Activated naive CD4-positive, alpha-beta T cell treated with anti-CD3 and anti-CD28 coated beads, Interleukin-2, amount 10 ng/mL, durations not matched to agents 7 days and 5 days (primary cell): ENCODE data around the gene PRAMEF14.
"Not testable (repeated sequence)": the region's sequence is repeated elsewhere in the genome, so short reads cannot be mapped to it uniquely, and the experiment has no call there.

Source experiments
- CTCF ChIA-PET: fragments of 350-600 bp; sonication (Branson Sonifier 250); formaldehyde crosslinking; loops from one replicate; lab custom pipeline; 2021; ENCODE audit warnings: antibody characterized with exemption; lab: Charles Lee
- DNase-seq: peaks from one replicate; pipeline ENCODE4 v3.0.0-alpha.2; 2020
- H3K27ac Mint-ChIP-seq: one replicate; pipeline ENCODE4 v1.8.0; 2021; ENCODE audit warnings: mild to moderate bottlenecking, moderate library complexity, mixed read lengths
- H3K27me3 Mint-ChIP-seq: one replicate; pipeline ENCODE4 v1.8.0; 2021; ENCODE audit warnings: mild to moderate bottlenecking, mixed read lengths
- H3K36me3 Mint-ChIP-seq: one replicate; pipeline ENCODE4 v1.8.0; 2021; ENCODE audit warnings: mixed read lengths
- H3K4me1 Mint-ChIP-seq: one replicate; pipeline ENCODE4 v1.8.0; 2021; ENCODE audit warnings: mixed read lengths
- H3K4me3 Mint-ChIP-seq: one replicate; pipeline ENCODE4 v1.8.0; 2021; ENCODE audit warnings: mild to moderate bottlenecking, moderate library complexity, mixed read lengths
- H3K9me3 Mint-ChIP-seq: one replicate; pipeline ENCODE4 v1.8.0; 2021; ENCODE audit warnings: mixed read lengths

The PRAMEF14 gene

DNA sequence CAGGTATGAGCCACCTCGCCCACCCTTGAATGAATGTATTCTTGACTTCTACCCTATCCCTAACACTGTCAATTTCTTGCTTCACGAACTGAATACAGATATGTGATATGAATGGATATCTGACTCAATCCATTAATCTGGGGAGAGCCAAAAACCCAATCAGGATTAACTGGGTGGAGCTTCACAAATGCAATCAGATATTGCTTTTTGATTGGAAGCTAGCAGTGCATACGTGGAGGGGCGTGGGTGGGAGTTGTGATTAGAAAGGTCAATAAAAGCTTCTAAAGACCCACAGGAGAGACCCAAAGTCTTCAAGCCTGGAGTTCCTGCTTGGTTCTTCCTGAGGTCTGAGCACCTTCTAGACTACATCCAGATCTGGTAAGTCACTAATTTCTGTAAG lies 31.7 kb downstream of the PRAMEF14 start, which contains the start of gene PRAMEF15:
Gene PRAMEF15 (plus strand): TSS at position 301 of the 400 bp plus-strand sequence. CDS start 2,827 bp downstream, outside the sequence.
- H3K36me3 Mint-ChIP-seq, CTCF ChIA-PET, H3K9me3 Mint-ChIP-seq, H3K4me3 Mint-ChIP-seq, H3K27ac Mint-ChIP-seq, H3K27me3 Mint-ChIP-seq, DNase-seq, H3K4me1 Mint-ChIP-seq: not testable (repeated sequence)

DNA sequence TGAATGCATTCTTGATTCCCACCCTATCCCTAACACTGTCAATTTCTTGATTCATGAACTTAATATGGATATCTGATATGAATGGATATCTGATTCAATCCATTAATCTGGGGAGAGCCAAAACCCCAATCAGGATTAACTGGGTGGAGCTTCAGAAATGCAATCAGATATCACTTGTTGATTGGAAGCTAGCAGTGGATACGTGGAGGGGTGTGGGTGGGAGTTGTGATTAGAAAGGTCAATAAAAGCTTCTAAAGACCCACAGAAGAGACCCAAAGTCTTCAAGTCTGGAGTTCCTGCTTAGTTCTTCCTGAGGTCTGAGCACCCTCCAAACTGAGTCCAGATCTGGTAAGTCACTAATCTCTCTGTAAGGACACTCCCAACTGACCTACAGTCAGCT lies 43.7 kb downstream of the PRAMEF14 start, which contains the start of gene PRAMEF33:
Gene PRAMEF33 (plus strand): TSS at position 301 of the 400 bp plus-strand sequence. CDS start 2,416 bp downstream, outside the sequence.
- DNase-seq, H3K27ac Mint-ChIP-seq, H3K27me3 Mint-ChIP-seq, H3K9me3 Mint-ChIP-seq, CTCF ChIA-PET, H3K4me3 Mint-ChIP-seq, H3K4me1 Mint-ChIP-seq, H3K36me3 Mint-ChIP-seq: not testable (repeated sequence)

DNA sequence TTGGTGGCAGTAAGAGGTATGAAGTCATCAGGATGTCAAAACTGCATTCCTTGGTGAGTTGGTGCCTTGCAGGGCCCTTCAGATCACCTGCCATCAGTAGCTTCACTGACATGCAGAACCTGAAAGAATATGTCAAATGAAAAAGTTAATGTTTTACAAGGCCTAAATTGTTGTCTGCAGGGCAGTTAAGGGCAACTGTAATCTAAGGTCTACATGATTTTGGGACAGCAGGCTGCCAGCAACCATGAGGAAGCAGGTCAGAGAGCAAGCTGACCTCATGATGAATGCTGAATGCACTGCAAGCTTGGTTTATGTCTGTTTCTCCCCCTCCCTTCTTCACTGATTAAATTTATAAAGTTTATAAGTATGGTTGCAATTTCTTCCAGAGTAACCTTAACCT lies 44.7 kb downstream of the PRAMEF14 start:
- DNase-seq, H3K27me3 Mint-ChIP-seq, CTCF ChIA-PET, H3K4me1 Mint-ChIP-seq, H3K9me3 Mint-ChIP-seq, H3K36me3 Mint-ChIP-seq, H3K4me3 Mint-ChIP-seq, H3K27ac Mint-ChIP-seq: not testable (repeated sequence)

DNA sequence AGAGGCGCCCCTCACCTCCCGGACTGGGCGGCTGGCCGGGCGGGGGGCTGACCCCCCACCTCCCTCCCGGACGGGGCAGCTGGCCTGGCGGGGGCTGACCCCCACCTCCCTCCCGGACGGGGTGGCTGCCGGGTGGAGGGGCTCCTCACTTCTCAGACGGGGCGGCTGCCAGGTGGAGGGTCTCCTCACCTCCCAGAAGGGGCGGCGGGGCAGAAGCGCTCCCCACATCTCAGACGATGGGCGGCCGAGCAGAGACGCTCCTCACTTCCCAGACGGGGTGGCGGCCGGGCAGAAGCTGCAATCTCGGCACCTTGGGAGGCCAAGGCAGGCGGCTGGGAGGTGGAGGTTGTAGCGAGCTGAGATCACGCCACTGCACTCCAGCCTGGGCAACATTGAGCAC lies 48.2 kb downstream of the PRAMEF14 start:
- H3K27ac Mint-ChIP-seq, H3K4me1 Mint-ChIP-seq, DNase-seq, H3K36me3 Mint-ChIP-seq, CTCF ChIA-PET, H3K9me3 Mint-ChIP-seq, H3K27me3 Mint-ChIP-seq, H3K4me3 Mint-ChIP-seq: not testable (repeated sequence)

DNA sequence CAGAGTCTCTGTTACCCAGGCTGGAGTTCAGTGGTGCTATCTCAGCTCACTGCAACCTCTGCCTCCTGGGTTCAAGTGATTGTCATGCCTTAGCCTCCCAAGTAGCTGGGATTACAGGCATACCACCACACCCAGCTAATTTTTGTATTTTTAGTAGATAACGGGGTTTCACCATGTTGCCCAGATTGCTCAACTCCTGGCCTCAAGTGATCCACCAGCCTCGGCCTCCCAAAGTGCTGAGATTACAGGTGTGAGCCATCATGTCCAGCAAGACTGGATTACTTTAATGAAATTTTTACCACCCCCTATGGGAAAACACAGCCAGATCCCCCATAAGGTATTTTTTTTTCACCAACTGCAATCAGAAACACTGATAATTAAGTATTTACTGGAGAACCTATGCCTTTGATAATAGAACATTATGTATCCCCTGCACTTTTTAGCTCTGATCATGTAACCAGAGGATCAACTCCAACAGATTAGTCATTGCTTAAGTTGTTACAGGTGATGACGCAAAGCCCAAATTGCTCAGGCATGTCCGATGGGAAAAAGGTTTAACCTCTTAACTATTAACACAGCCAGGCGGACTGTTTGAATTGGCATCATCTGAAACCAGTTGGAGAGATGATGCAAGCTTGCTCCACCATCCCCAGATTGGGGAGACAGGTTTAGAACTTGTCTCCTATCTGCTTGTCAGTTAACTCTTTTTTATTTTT lies 49.6 kb downstream of the PRAMEF14 start:
- CTCF ChIA-PET, H3K4me1 Mint-ChIP-seq, H3K9me3 Mint-ChIP-seq, DNase-seq, H3K36me3 Mint-ChIP-seq, H3K27me3 Mint-ChIP-seq, H3K27ac Mint-ChIP-seq, H3K4me3 Mint-ChIP-seq: not testable (repeated sequence)
